A549 (cell line): Measurements from ENCODE around the gene MRPS6.

Source experiments
- BHLHE40 ChIP-seq: IDR thresholded peaks from 2 replicates; pipeline ENCODE4 v1.6.1; 2012; ENCODE audit warnings: low read depth, low read length, inconsistent platforms
- CEBPB ChIP-seq, 2 experiments: fragments of >200 bp in 1 of 2; sonication (Bioruptor Twin) in 1 of 2; formaldehyde crosslinking in 1 of 2; IDR thresholded peaks; 2 replicates each; pipeline ENCODE4 v1.6.1; 2012 to 2016
- CTCF ChIP-seq: fragments of >200 bp; sonication (Bioruptor Twin); formaldehyde crosslinking; IDR thresholded peaks from 3 replicates; pipeline ENCODE4 v1.5.1; 2016
- E2F6 ChIP-seq: IDR thresholded peaks from 2 replicates; pipeline ENCODE4 v1.6.1; 2012; ENCODE audit warnings: low read depth, borderline replicate concordance
- EHMT2 ChIP-seq: fragments of 200-600 bp; sonication (generic); IDR thresholded peaks from 2 replicates; pipeline ENCODE4 v1.6.1; 2016; ENCODE audit warnings: antibody characterized with exemption, low read depth, mild to moderate bottlenecking, moderate library complexity
- HDAC2 ChIP-seq: fragments of 200-600 bp; sonication (generic); IDR thresholded peaks from 2 replicates; pipeline ENCODE4 v1.6.1; 2016
- HOXB5 ChIP-seq: fragments of 250-450 bp; sonication (Bioruptor Pico); IDR thresholded peaks from 2 replicates; pipeline ENCODE4 v1.5.0; 2020; ENCODE audit warnings: mild to moderate bottlenecking, moderate library complexity
- JUN ChIP-seq, 2 experiments: fragments of >200 bp; sonication (Bioruptor Twin); formaldehyde crosslinking; IDR thresholded peaks; 2 replicates in 1 of 2; 3 replicates in 1 of 2; pipeline ENCODE4 v1.6.1; 2016 to 2017
- KDM1A ChIP-seq: fragments of 200-600 bp; sonication (generic); IDR thresholded peaks from 2 replicates; pipeline ENCODE4 v1.6.1; 2016; ENCODE audit warnings: low read depth, mild to moderate bottlenecking
- MAX ChIP-seq: IDR thresholded peaks from 2 replicates; pipeline ENCODE4 v1.6.1; 2012
- REST ChIP-seq: fragments of 200-600 bp; sonication (generic); IDR thresholded peaks from 2 replicates; pipeline ENCODE4 v1.6.1; 2016; ENCODE audit warnings: antibody characterized with exemption, mild to moderate bottlenecking, moderate library complexity
- SMC3 ChIP-seq: fragments of >200 bp; sonication (Bioruptor Twin); formaldehyde crosslinking; IDR thresholded peaks from 3 replicates; pipeline ENCODE4 v1.6.1; 2018; ENCODE audit warnings: inconsistent platforms

- TF ChIP-seq CEBPB (IDR thresholded peaks at IDR 0.05), result no peak
- no peak for TF ChIP-seq CTCF
- no peak for TF ChIP-seq EHMT2
- no peak for TF ChIP-seq REST
- TF ChIP-seq JUN (IDR thresholded peaks at IDR 0.05), result no peak
- no peak for TF ChIP-seq SMC3
- TF ChIP-seq KDM1A, result no peak
- TF ChIP-seq HOXB5 (CRISPR knock-in tag), result no peak
- TF ChIP-seq MAX, result no peak
- no peak for TF ChIP-seq BHLHE40
- TF ChIP-seq HDAC2, result no peak
- no peak for TF ChIP-seq E2F6
These were observed 62.0 kb downstream of the MRPS6 start for GRCh38 chr21:34135330-34135729.
